Measurements from ENCODE around the gene SRGN.

SRGN gene

DNA sequence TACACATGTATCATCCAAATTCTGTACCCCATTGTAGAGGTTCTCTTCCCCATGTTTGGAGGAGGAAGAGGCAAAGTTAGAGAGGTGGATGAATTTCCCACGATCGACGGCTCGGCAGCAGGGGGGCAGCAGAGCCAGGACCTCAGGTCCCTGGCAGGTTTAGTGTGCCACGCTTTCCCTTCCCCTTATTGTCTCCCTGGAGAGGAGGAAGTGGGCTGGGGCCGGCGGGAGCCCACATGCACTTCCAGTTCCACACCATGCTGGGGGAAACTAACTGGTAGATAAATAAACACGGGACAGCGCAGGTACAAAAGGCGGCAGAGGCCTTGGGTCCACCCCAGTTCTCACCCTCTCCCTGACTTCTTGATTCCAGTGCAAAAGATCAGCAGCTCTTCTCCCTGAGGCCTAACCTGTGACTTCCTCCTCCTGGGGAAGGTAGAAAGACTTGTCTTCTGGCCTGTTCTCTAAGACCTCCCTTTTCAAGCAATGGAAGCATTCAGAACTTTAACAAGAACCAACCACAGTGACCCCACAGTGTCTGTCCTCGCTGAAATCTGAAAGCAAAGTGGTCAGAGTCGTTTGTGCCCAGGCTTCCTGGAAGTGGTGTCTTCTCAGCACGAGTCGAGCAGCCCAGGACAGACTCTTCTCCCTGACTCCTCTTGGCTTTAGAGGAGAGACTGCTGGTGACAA is 30.5 kb upstream of the SRGN start:
- TF ChIP-seq TEAD4 (IDR thresholded peaks at IDR 0.05) (no peak), YY1 (IDR thresholded peaks at IDR 0.05; ENCODE audit: low read depth) (no peak), RAD21 (IDR thresholded peaks at IDR 0.05; ENCODE audit: low read depth) (no peak), EP300 (IDR thresholded peaks at IDR 0.05; ENCODE audit: borderline replicate concordance) (no peak), NFIC (IDR thresholded peaks at IDR 0.05) (no peak), EGR1 (IDR thresholded peaks at IDR 0.05) (no peak), ZBTB7A (IDR thresholded peaks at IDR 0.05; ENCODE audit: low read depth) (no peak), TCF12 (IDR thresholded peaks at IDR 0.05; ENCODE audit: low read depth) (no peak), FOXM1 (IDR thresholded peaks at IDR 0.05; ENCODE audit: borderline replicate concordance, low read depth) (no peak), CEBPB (IDR thresholded peaks at IDR 0.05) (no peak), TAF1 (IDR thresholded peaks at IDR 0.05; ENCODE audit: low read depth) (no peak), CREB1 (IDR thresholded peaks at IDR 0.05; ENCODE audit: low read depth) (no peak)
- TF ChIP-seq, protein P1, sequence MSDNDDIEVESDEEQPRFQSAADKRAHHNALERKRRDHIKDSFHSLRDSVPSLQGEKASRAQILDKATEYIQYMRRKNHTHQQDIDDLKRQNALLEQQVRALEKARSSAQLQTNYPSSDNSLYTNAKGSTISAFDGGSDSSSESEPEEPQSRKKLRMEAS (IDR thresholded peaks at IDR 0.05): no peak
- TF ChIP-seq, protein P2, sequence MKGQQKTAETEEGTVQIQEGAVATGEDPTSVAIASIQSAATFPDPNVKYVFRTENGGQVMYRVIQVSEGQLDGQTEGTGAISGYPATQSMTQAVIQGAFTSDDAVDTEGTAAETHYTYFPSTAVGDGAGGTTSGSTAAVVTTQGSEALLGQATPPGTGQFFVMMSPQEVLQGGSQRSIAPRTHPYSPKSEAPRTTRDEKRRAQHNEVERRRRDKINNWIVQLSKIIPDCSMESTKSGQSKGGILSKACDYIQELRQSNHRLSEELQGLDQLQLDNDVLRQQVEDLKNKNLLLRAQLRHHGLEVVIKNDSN (IDR thresholded peaks at IDR 0.05): no peak
- TF ChIP-seq, protein P3, sequence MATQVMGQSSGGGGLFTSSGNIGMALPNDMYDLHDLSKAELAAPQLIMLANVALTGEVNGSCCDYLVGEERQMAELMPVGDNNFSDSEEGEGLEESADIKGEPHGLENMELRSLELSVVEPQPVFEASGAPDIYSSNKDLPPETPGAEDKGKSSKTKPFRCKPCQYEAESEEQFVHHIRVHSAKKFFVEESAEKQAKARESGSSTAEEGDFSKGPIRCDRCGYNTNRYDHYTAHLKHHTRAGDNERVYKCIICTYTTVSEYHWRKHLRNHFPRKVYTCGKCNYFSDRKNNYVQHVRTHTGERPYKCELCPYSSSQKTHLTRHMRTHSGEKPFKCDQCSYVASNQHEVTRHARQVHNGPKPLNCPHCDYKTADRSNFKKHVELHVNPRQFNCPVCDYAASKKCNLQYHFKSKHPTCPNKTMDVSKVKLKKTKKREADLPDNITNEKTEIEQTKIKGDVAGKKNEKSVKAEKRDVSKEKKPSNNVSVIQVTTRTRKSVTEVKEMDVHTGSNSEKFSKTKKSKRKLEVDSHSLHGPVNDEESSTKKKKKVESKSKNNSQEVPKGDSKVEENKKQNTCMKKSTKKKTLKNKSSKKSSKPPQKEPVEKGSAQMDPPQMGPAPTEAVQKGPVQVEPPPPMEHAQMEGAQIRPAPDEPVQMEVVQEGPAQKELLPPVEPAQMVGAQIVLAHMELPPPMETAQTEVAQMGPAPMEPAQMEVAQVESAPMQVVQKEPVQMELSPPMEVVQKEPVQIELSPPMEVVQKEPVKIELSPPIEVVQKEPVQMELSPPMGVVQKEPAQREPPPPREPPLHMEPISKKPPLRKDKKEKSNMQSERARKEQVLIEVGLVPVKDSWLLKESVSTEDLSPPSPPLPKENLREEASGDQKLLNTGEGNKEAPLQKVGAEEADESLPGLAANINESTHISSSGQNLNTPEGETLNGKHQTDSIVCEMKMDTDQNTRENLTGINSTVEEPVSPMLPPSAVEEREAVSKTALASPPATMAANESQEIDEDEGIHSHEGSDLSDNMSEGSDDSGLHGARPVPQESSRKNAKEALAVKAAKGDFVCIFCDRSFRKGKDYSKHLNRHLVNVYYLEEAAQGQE (IDR thresholded peaks at IDR 0.05; ENCODE audit: low read depth): no peak

DNA sequence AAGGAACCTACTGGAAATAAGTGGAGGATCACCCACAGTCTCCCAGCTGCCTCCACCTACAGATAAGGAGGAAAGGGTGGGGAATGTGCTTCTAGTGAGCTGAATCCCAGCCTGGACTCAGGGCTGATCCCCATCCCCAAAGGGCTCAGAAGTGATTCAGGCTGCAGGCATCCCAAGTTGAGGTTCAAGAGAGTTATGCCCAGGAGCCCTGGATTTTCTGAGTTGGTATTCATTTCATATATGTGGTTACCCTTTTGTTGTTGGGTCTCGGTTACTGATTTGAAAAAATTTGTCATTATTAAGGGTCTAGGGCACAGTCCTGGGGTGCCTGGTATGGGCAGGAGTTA is 30.0 kb upstream of the SRGN start:
- no peak for TF ChIP-seq CREB1 (IDR thresholded peaks at IDR 0.05; ENCODE audit: low read depth)
- no peak for TF ChIP-seq YY1 (IDR thresholded peaks at IDR 0.05; ENCODE audit: low read depth)
- no peak for TF ChIP-seq EP300 (IDR thresholded peaks at IDR 0.05; ENCODE audit: borderline replicate concordance)
- TF ChIP-seq CEBPB (IDR thresholded peaks at IDR 0.05): no peak
- TF ChIP-seq, protein P1 (IDR thresholded peaks at IDR 0.05): no peak
- TF ChIP-seq, protein P3 (IDR thresholded peaks at IDR 0.05; ENCODE audit: low read depth): no peak

DNA sequence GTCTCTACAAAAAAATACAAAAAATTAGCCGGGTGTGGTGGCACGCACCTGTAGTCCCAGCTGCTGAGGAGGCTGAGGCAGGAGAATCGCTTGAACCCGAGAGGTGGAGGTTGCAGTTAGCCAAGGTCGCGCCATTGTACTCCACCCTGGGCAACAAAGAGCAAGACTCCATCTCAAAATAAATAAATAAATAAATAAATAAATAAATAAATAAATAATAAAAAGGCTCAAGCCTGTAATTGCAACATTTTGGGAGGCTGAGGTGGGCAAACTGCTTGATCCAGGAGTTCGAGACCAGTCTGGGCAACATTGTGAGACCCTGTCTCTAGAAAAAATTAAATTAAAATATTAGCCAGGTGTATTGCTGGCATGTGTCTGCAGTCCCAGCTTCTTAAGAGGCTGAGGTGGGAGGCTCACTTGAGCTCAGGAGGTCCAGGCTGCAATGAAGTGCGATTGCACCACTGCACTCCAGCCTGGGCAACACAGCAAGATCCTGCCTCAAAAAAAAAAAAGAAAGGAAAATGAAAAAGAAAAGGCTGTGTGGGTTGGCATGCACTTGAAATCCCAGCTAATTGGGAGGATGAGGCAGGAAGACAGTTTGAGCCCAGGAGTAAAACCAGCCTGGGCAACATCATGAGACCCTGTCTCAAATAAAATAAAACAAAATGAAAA is 27.6 kb upstream of the SRGN start:
- TF ChIP-seq, protein P3 (IDR thresholded peaks at IDR 0.05; ENCODE audit: low read depth): no peak

DNA sequence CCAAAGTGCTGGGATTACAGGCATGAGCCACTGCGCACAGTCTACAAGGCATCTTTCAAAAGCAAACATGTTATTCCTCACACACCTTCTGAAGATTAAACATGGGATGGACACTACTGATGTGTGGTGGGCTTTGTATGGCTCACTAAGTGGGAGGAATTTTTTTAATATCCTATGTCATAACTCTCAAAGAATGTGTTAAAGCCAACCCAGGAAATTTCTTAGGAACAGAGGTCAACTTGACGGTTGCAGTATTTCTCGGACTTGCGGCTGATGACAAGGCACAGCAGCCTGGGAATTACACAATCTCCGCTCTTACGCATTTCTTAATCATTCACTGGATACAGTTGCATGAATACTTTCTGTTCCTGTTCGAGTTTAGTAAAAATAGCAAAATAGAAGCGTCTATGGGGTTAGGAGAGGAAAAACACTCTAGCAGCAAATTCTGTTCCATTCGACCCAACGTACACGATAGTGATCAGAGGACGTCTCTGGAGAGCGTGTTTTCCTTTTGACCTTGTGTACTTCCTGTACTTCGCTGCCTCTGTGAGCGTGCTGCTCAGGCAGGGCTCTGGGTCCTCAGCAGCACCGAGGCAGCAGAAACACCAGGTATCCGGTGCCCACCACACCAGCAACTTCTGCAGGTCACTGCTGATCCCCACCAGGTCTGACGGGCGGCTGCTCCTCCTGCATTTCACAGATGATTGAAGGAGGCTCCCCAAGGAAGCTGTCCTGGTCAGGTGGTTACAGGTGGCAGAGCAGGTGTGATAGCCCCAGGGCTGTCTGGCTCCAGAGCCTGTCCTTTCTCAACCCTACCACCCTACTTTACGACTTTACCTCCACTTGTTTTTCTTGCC is 26.4 kb upstream of the SRGN start:
- TF ChIP-seq CEBPB (IDR thresholded peaks at IDR 0.05) (0 out of 2 replicates have a peak, but pooled peaks have one; percentile 13), EGR1 (IDR thresholded peaks at IDR 0.05) (no peak)

DNA sequence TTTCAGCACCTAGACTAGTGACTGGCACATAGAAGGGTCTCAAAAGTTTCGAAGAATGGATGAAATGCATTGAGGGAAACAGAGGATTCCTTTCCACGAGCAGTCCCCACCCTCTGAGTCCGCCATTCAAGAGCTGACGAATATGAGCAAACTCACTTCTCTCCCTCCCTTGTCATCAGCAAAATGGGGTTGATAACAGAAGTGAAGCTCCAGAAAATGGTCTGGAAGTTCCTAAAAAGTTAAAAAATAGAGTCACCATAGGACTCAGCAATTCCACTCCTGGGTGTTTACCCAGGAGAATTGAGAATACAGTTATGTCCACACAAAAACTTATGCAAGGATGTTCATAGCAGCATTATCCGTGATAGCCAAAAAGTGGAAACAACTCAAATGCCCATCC is 25.0 kb upstream of the SRGN start:
- TF ChIP-seq ZBTB7A (IDR thresholded peaks at IDR 0.05; ENCODE audit: low read depth): no peak
- no peak for TF ChIP-seq RAD21 (IDR thresholded peaks at IDR 0.05; ENCODE audit: low read depth)
- no peak for TF ChIP-seq TAF1 (IDR thresholded peaks at IDR 0.05; ENCODE audit: low read depth)
- no peak for TF ChIP-seq FOXM1 (IDR thresholded peaks at IDR 0.05; ENCODE audit: borderline replicate concordance, low read depth)
- TF ChIP-seq, protein P1 (IDR thresholded peaks at IDR 0.05): no peak
- TF ChIP-seq YY1 (IDR thresholded peaks at IDR 0.05; ENCODE audit: low read depth): no peak
- no peak for TF ChIP-seq CREB1 (IDR thresholded peaks at IDR 0.05; ENCODE audit: low read depth)
- TF ChIP-seq NFIC (IDR thresholded peaks at IDR 0.05): no peak
- no peak for TF ChIP-seq TEAD4 (IDR thresholded peaks at IDR 0.05)
- TF ChIP-seq, protein P3 (IDR thresholded peaks at IDR 0.05; ENCODE audit: low read depth): no peak
- no peak for TF ChIP-seq TCF12 (IDR thresholded peaks at IDR 0.05; ENCODE audit: low read depth)
- TF ChIP-seq EGR1 (IDR thresholded peaks at IDR 0.05): no peak
- no peak for TF ChIP-seq CEBPB (IDR thresholded peaks at IDR 0.05)
- TF ChIP-seq, protein P2 (IDR thresholded peaks at IDR 0.05): no peak
- TF ChIP-seq EP300 (IDR thresholded peaks at IDR 0.05; ENCODE audit: borderline replicate concordance): no peak
